ENCODE data around the gene SNCAIP. TPM values are rescaled to one million over a fixed set of nuclear protein-coding genes. Genes with fewer than 3 reads are reported as not detected.

The SNCAIP gene
- total and polyA plus RNA-seq, 7 donors, result 0.18 to 0.87 (median 0.38) TPM

GRCh38 chr5:122458278-122458872 is 146.3 kb downstream of the SNCAIP start:
- H3K9me3 ChIP-seq, result no peaks in the 10 kb centered on the region
- intact Hi-C loops (cut with DNase I), result no loop called here
- no peak overlapping the region for H3K4me3 ChIP-seq
- no peaks in the 10 kb centered on the region for H3K4me1 ChIP-seq
- 84 to 87% (median 85%) methylated on average over 8 of the region's 8 CpGs for WGBS, 3 donors
- TF ChIP-seq CTCF (IDR thresholded peaks at IDR 0.05), result no peak
- ATAC-seq (no peak), DNase-seq (no peak)
- no peaks in the 10 kb centered on the region for H3K36me3 ChIP-seq (ENCODE audit: insufficient read depth in 1 of 2, low read depth in 1 of 2)
- no peaks in the 10 kb centered on the region for H3K27me3 ChIP-seq (ENCODE audit: insufficient read depth in 3 of 3, low read length in 2 of 3)
- no peak overlapping the region for H3K27ac ChIP-seq

- no peak for ATAC-seq
- H3K4me3 ChIP-seq, result no peak overlapping the region
Observed at GRCh38 chr5:122462486-122462885, 150.4 kb downstream of the SNCAIP start.

GRCh38 chr5:122463221-122463620 is 151.2 kb downstream of the SNCAIP start:
- no peak for ATAC-seq
- no peaks in the 10 kb centered on the region for H3K27me3 ChIP-seq (ENCODE audit: insufficient read depth in 3 of 3, low read length in 2 of 3)
- no peaks in the 10 kb centered on the region for H3K9me3 ChIP-seq
- no peaks in the 10 kb centered on the region for H3K4me1 ChIP-seq
- no peak for DNase-seq
- WGBS, 3 donors, result 80 to 94% (median 90%) methylated on average over 1 of the region's 1 CpG
- H3K36me3 ChIP-seq (ENCODE audit: insufficient read depth in 1 of 2, low read depth in 1 of 2), result no peaks in the 10 kb centered on the region
- no peak overlapping the region for H3K27ac ChIP-seq
- no peak overlapping the region for H3K4me3 ChIP-seq
- no peak for TF ChIP-seq CTCF (IDR thresholded peaks at IDR 0.05)
- intact Hi-C loops (cut with DNase I), result no loop called here

More at GRCh38 chr5:122462486-122462885, 150.4 kb downstream of the SNCAIP start:
- Histone ChIP-seq H3K9me3 (no peaks in the 10 kb centered on the region), H3K36me3 (ENCODE audit: insufficient read depth in 1 of 2, low read depth in 1 of 2) (no peaks in the 10 kb centered on the region), H3K27me3 (ENCODE audit: insufficient read depth in 3 of 3, low read length in 2 of 3) (no peaks in the 10 kb centered on the region), H3K27ac (no peak overlapping the region), H3K4me1 (no peaks in the 10 kb centered on the region)
- intact Hi-C loops (cut with DNase I), result no loop called here
- TF ChIP-seq CTCF (IDR thresholded peaks at IDR 0.05), result no peak
- DNase-seq, result no peak

GRCh38 chr5:122464191-122464590 is 152.2 kb downstream of the SNCAIP start:
- DNase-seq, result no peak
- TF ChIP-seq CTCF (IDR thresholded peaks at IDR 0.05), result no peak
- Histone ChIP-seq H3K27me3 (ENCODE audit: insufficient read depth in 3 of 3, low read length in 2 of 3) (no peaks in the 10 kb centered on the region), H3K27ac (no peak overlapping the region), H3K4me1 (no peaks in the 10 kb centered on the region), H3K4me3 (no peak overlapping the region), H3K9me3 (no peaks in the 10 kb centered on the region), H3K36me3 (ENCODE audit: insufficient read depth in 1 of 2, low read depth in 1 of 2) (no peaks in the 10 kb centered on the region)
- ATAC-seq, result no peak
- intact Hi-C loops (cut with DNase I), result no loop called here
- WGBS, 3 donors, result 65 to 73% (median 69%) methylated on average over 2 of the region's 2 CpGs

GRCh38 chr5:122465031-122465577 is 153.1 kb downstream of the SNCAIP start:
- H3K4me1 ChIP-seq, result no peaks in the 10 kb centered on the region
- no peak overlapping the region for H3K4me3 ChIP-seq
- DNase-seq (no peak), ATAC-seq (no peak)
- no peaks in the 10 kb centered on the region for H3K36me3 ChIP-seq (ENCODE audit: insufficient read depth in 1 of 2, low read depth in 1 of 2)
- intact Hi-C loops (cut with DNase I), result no loop called here
- no peak for TF ChIP-seq CTCF (IDR thresholded peaks at IDR 0.05)
- no peaks in the 10 kb centered on the region for H3K27me3 ChIP-seq (ENCODE audit: insufficient read depth in 3 of 3, low read length in 2 of 3)
- no peak overlapping the region for H3K27ac ChIP-seq
- WGBS, 3 donors, result 54 to 56% (median 55%) methylated on average over 7 of the region's 7 CpGs
- no peaks in the 10 kb centered on the region for H3K9me3 ChIP-seq
